B cell (primary cell): ENCODE measurements around the gene MAGI2.

Source experiments
- EZH2 ChIP-seq: IDR thresholded peaks from 2 replicates; pipeline ENCODE4 v1.6.1; 2012; ENCODE audit warnings: borderline replicate concordance, low read depth, mild to moderate bottlenecking, moderate library complexity, low read length; ENCODE audit not compliant: insufficient read depth, poor library complexity, severe bottlenecking
- TF ChIP-seq, protein P1 (sequence below): fragments of 200-600 bp; IDR thresholded peaks from one replicate; pipeline ENCODE4 v1.8.0; 2022; ENCODE audit warnings: antibody characterized with exemption, mild to moderate bottlenecking

- TF ChIP-seq, protein P1, sequence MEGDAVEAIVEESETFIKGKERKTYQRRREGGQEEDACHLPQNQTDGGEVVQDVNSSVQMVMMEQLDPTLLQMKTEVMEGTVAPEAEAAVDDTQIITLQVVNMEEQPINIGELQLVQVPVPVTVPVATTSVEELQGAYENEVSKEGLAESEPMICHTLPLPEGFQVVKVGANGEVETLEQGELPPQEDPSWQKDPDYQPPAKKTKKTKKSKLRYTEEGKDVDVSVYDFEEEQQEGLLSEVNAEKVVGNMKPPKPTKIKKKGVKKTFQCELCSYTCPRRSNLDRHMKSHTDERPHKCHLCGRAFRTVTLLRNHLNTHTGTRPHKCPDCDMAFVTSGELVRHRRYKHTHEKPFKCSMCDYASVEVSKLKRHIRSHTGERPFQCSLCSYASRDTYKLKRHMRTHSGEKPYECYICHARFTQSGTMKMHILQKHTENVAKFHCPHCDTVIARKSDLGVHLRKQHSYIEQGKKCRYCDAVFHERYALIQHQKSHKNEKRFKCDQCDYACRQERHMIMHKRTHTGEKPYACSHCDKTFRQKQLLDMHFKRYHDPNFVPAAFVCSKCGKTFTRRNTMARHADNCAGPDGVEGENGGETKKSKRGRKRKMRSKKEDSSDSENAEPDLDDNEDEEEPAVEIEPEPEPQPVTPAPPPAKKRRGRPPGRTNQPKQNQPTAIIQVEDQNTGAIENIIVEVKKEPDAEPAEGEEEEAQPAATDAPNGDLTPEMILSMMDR: no peak
- TF ChIP-seq EZH2: no peak
These were observed 1405.7 kb downstream of the MAGI2 start for GRCh38 chr7:78047800-78048199.
